GM19035 (cell line): ENCODE measurements around the gene XIRP1.

Experiments
- ATAC-seq: cut with Tn5 transposase; IDR thresholded peaks from one replicate; pipeline ENCODE4 v1.9.1; 2021; ENCODE audit not compliant: unreplicated experiment

The XIRP1 gene

GRCh38 chr3:39209329-39209970 is 17.1 kb upstream of the XIRP1 start:
- ATAC-seq = no peak

GRCh38 chr3:39208463-39209055 is 16.2 kb upstream of the XIRP1 start:
- ATAC-seq = no peak

GRCh38 chr3:39207361-39208186 is 15.2 kb upstream of the XIRP1 start:
- ATAC-seq = no peak

- no peak for ATAC-seq
Measured at GRCh38 chr3:39205919-39206516, 13.6 kb upstream of the XIRP1 start.

- no peak for ATAC-seq
Measured at GRCh38 chr3:39205131-39205530, 12.7 kb upstream of the XIRP1 start.

- ATAC-seq = no peak
Measured at GRCh38 chr3:39203860-39204259, 11.5 kb upstream of the XIRP1 start.

GRCh38 chr3:39203402-39203801 is 11.0 kb upstream of the XIRP1 start:
- no peak for ATAC-seq

- no peak for ATAC-seq
Measured at GRCh38 chr3:39202094-39202493, 9.7 kb upstream of the XIRP1 start.

- ATAC-seq = no peak
Measured at GRCh38 chr3:39196671-39197356, 4.4 kb upstream of the XIRP1 start.

- ATAC-seq = no peak
Measured at GRCh38 chr3:39196034-39196433, 3.6 kb upstream of the XIRP1 start.

- no peak for ATAC-seq
Measured at GRCh38 chr3:39193391-39193790, 996 bp upstream of the XIRP1 start.

GRCh38 chr3:39191773-39192172 is 622 bp downstream of the XIRP1 start:
- no peak for ATAC-seq

GRCh38 chr3:39191111-39191510 is 1.3 kb downstream of the XIRP1 start:
- no peak for ATAC-seq

- no peak for ATAC-seq
Measured at GRCh38 chr3:39190281-39191025, 1.9 kb downstream of the XIRP1 start.

GRCh38 chr3:39189959-39190269 is 2.5 kb downstream of the XIRP1 start:
- ATAC-seq = no peak

GRCh38 chr3:39189150-39189958 is 3.0 kb downstream of the XIRP1 start:
- no peak for ATAC-seq

GRCh38 chr3:39188271-39189149 is 3.9 kb downstream of the XIRP1 start:
- ATAC-seq = no peak

- ATAC-seq = no peak
Measured at GRCh38 chr3:39187372-39188155, 4.8 kb downstream of the XIRP1 start.
